ENCODE results near the gene BABAM2. TPM values are rescaled to one million over a fixed set of nuclear protein-coding genes. Genes with fewer than 3 reads are reported as not detected.
A peak's percentile ranks its signal among the peaks of the same experiment; 100 is the strongest.

BABAM2 gene
- polyA plus RNA-seq, 3 donors: 33.2 to 52.8 (median 49.3) TPM

DNA sequence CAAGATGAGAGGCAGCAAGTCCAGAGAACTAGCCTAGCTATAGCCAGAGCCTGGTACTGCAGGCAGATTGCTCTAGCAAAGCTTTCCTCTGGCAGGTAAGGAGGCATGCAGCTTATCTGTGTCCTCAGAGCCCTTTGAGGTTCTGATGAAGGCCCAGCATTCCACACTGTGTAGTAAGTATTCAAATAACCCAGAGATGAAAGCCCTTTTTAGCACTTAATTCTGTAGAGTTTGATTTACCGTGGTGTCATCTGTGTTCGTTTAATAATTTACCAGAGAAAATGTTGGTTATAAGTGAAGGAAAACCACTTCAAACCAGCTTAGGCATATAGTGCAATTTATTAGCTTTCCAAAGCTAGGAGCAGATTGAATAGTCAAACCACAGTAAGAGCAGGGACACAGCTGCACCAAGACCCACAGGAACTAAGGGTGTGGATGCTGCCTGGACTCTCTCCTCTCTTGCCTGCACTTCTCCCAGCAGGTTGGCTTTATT lies 226.6 kb downstream of the BABAM2 start:
- H3K27me3 ChIP-seq (ENCODE audit: control insufficient read depth in 2 of 2, insufficient read depth in 2 of 2, low read length in 2 of 2): no peaks in the 10 kb centered on the region
- H3K27me3 Mint-ChIP-seq (ENCODE audit: low read depth in 3 of 3): no peaks in the 10 kb centered on the region
- peaks cover 19% of the 10 kb centered on the region for H3K4me1 Mint-ChIP-seq
- no CpG with 5 or more reads among the region's 2 CpGs for WGBS (ENCODE audit: insufficient coverage)
- no peaks in the 10 kb centered on the region for H3K36me3 ChIP-seq (replicated peaks in 1 of 2; ENCODE audit: control insufficient read depth in 1 of 2, insufficient read depth in 2 of 2, low read length in 2 of 2)
- H3K9ac ChIP-seq (ENCODE audit: insufficient read depth, low read length, poor library complexity, severe bottlenecking): no peak overlapping the region
- intact Hi-C loops (cut with micrococcal nuclease): no loop called here
- peaks cover 10 to 11% of the 10 kb centered on the region in 2 donors for H3K4me1 ChIP-seq (ENCODE audit: control insufficient read depth in 1 of 2, insufficient read depth in 2 of 2, low read length in 2 of 2)
- no peak overlapping the region for H2AFZ ChIP-seq (ENCODE audit: insufficient read depth, low read depth, low read length, poor library complexity, severe bottlenecking)
- H3K36me3 Mint-ChIP-seq: peaks cover 16% of the 10 kb centered on the region in 2 donors
- H3K9me3 Mint-ChIP-seq: peaks cover 0 to 8% (median 3%) of the 10 kb centered on the region in 7 donors
- H3K4me3 Mint-ChIP-seq: no peak overlapping the region
- H3K9me3 ChIP-seq (replicated peaks in 1 of 2; ENCODE audit: control insufficient read depth in 1 of 2, insufficient read depth in 1 of 2, low read length in 2 of 2): no peaks in the 10 kb centered on the region
- H3K4me3 ChIP-seq (replicated peaks in 1 of 3; ENCODE audit: low read depth in 2 of 3, low read length in 3 of 3): no peak overlapping the region
- H3K27ac Mint-ChIP-seq: peak overlapping the region in 1 of 7 donors; percentile 28
- H3K27ac ChIP-seq (ENCODE audit: low read depth in 1 of 2, low read length in 2 of 2): no peak overlapping the region
- no peaks in the 10 kb centered on the region for H3K79me2 ChIP-seq (ENCODE audit: insufficient read depth, low read length)
- no peak for DNase-seq
- no peak overlapping the region for H3K4me2 ChIP-seq (replicated peaks; ENCODE audit: extremely low read depth, low read length, poor library complexity, severe bottlenecking)
- TF ChIP-seq CTCF (IDR thresholded peaks at IDR 0.05): no peak
- H4K20me1 ChIP-seq (ENCODE audit: insufficient read depth, low read length): no peaks in the 10 kb centered on the region

DNA sequence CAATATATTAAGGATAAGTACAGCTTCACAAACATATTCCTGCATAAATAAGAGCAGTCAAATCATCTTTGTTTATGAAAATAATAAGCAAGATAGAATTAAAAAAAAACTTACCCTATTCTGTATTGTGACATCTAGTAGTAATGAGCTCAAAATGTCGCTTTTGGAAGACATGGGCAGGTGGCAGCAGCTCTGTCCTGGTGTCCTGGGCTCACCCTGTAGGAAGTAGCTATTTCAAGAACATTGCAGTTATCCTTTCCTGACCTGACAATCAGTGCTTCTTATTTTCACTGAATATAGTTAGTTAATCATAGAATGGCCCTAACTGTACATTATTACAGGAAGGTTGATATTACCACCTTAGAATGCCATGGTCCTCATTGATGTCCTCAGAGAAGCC lies 229.1 kb downstream of the BABAM2 start:
- Histone ChIP-seq H4K20me1 (ENCODE audit: insufficient read depth, low read length) (no peaks in the 10 kb centered on the region), H3K27ac (ENCODE audit: low read depth in 1 of 2, low read length in 2 of 2) (no peak overlapping the region), H3K79me2 (ENCODE audit: insufficient read depth, low read length) (no peaks in the 10 kb centered on the region), H3K4me2 (replicated peaks; ENCODE audit: extremely low read depth, low read length, poor library complexity, severe bottlenecking) (no peak overlapping the region), H3K4me1 (ENCODE audit: control insufficient read depth in 1 of 2, insufficient read depth in 2 of 2, low read length in 2 of 2) (peaks cover 10 to 18% of the 10 kb centered on the region in 2 donors), H3K36me3 (replicated peaks in 1 of 2; ENCODE audit: control insufficient read depth in 1 of 2, insufficient read depth in 2 of 2, low read length in 2 of 2) (no peaks in the 10 kb centered on the region), H2AFZ (ENCODE audit: insufficient read depth, low read depth, low read length, poor library complexity, severe bottlenecking) (no peak overlapping the region), H3K9me3 (replicated peaks in 1 of 2; ENCODE audit: control insufficient read depth in 1 of 2, insufficient read depth in 1 of 2, low read length in 2 of 2) (no peaks in the 10 kb centered on the region), H3K4me3 (replicated peaks in 1 of 3; ENCODE audit: low read depth in 2 of 3, low read length in 3 of 3) (no peak overlapping the region), H3K27me3 (ENCODE audit: control insufficient read depth in 2 of 2, insufficient read depth in 2 of 2, low read length in 2 of 2) (no peaks in the 10 kb centered on the region), H3K9ac (ENCODE audit: insufficient read depth, low read length, poor library complexity, severe bottlenecking) (no peak overlapping the region)
- Mint-ChIP-seq H3K27me3 (ENCODE audit: low read depth in 3 of 3) (no peaks in the 10 kb centered on the region), H3K4me3 (no peak overlapping the region), H3K27ac (no peak overlapping the region), H3K9me3 (peaks cover 0 to 5% (median 3%) of the 10 kb centered on the region in 7 donors), H3K36me3 (peaks cover 6 to 8% of the 10 kb centered on the region in 2 donors), H3K4me1 (peaks cover 26% of the 10 kb centered on the region)
- intact Hi-C loops (cut with micrococcal nuclease): no loop called here
- no CpG with 5 or more reads among the region's 1 CpG for WGBS (ENCODE audit: insufficient coverage)
- DNase-seq: no peak
- no peak for TF ChIP-seq CTCF (IDR thresholded peaks at IDR 0.05)
